Mucosa of rectum (tissue), 2 donors: ENCODE data around the gene TXNDC5.

ENCODE experiments used
- H3K27ac ChIP-seq, 2 donors: one replicate each; pipeline ENCODE4 v1.7.0; 2013; ENCODE audit warnings: inconsistent platforms in 2 of 2, low read depth in 2 of 2, low read length in 2 of 2
- H3K27me3 ChIP-seq, 2 donors: one replicate each; pipeline ENCODE4 v1.7.0; 2013; ENCODE audit warnings: low read length in 2 of 2; ENCODE audit not compliant: control insufficient read depth in 2 of 2, insufficient read depth in 2 of 2
- H3K36me3 ChIP-seq, 2 donors: one replicate each; pipeline ENCODE4 v1.7.0; 2013; ENCODE audit warnings: low read length in 2 of 2; ENCODE audit not compliant: control insufficient read depth in 2 of 2, insufficient read depth in 2 of 2
- H3K4me1 ChIP-seq, 2 donors: one replicate each; pipeline ENCODE4 v1.7.0; 2013; ENCODE audit warnings: low read length in 2 of 2, mild to moderate bottlenecking in 1 of 2; ENCODE audit not compliant: control insufficient read depth in 2 of 2, insufficient read depth in 2 of 2
- H3K4me3 ChIP-seq, 2 donors: one replicate each; pipeline ENCODE4 v1.7.0; 2013; ENCODE audit warnings: low read length in 2 of 2
- H3K9ac ChIP-seq, 2 donors: one replicate each; pipeline ENCODE4 v1.7.0; 2013; ENCODE audit warnings: low read length in 2 of 2, low read depth in 1 of 2, mild to moderate bottlenecking in 1 of 2
- H3K9me3 ChIP-seq, 2 donors: one replicate each; pipeline ENCODE4 v1.7.0; 2013; ENCODE audit warnings: low read length in 2 of 2; ENCODE audit not compliant: control insufficient read depth in 2 of 2
- donor health status: healthy.
- donor health status: Normal muscosa, but diverticular disease.

Gene TXNDC5

DNA sequence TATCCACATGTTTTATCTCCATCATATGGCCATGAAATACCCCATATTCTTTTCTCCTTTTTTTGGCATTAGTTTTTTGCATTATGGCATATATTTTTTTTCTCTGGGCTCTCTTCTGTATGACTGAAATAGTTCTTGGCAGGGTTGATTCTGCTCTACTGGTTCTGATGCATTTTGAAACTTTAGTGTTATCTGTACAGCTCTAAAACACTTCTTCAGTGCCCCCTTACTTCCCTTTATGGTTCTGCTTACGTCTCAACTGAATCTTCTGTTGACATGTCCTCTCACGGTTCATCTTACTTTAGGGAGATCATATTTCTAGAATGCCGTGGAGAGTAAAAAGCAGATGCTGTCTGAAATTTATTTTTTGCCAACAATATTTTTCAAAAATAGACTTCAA is 23.2 kb upstream of the TXNDC5 start:
- H3K36me3 ChIP-seq, result no peaks in the 10 kb centered on the region
- no peak overlapping the region for H3K9ac ChIP-seq
- no peaks in the 10 kb centered on the region for H3K4me1 ChIP-seq
- H3K9me3 ChIP-seq, result no peaks in the 10 kb centered on the region
- no peak overlapping the region for H3K4me3 ChIP-seq
- no peaks in the 10 kb centered on the region for H3K27me3 ChIP-seq
- H3K27ac ChIP-seq, result no peak overlapping the region

DNA sequence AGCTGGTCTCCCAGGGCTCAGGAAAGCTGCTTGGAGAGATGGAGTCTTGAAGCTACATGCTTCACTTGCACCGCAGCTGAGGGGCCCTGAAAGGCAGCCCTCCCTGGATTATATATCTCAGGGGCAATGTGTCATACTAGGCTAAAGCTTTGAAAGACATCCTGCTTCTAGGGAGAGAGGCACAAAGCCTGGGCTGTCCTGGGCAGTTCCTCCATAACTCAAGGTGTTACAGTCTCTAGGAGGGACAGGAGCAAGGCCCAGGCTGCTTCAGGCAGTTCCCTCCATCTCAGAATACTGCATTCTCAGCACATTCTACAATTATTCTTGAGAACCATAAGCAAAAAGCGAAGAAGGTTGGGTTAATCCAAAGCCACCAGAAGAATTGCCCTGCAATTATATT is 22.0 kb upstream of the TXNDC5 start:
- H3K4me3 ChIP-seq, result no peak overlapping the region
- no peaks in the 10 kb centered on the region for H3K36me3 ChIP-seq
- no peaks in the 10 kb centered on the region for H3K4me1 ChIP-seq
- no peak overlapping the region for H3K27ac ChIP-seq
- H3K9me3 ChIP-seq, result no peaks in the 10 kb centered on the region
- no peaks in the 10 kb centered on the region for H3K27me3 ChIP-seq
- no peak overlapping the region for H3K9ac ChIP-seq

DNA sequence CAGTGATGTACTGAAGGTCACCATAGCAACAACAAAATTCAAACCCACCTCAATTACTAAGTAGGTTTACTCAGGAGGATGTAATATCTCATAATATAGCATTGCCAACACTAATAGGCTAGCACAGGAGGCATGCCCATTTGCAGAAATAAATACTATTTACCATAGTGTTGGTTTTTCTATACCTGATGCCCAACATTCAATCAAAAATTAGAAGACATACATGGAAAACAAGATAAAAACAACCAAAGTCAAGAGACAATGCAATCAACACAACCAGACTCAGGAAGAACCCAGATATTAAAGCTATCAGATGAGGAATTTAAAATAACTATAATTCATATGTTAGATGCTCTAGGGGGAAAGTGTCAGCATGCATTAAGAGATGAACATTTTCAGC is 14.3 kb upstream of the TXNDC5 start:
- no peak overlapping the region for H3K4me3 ChIP-seq
- no peaks in the 10 kb centered on the region for H3K36me3 ChIP-seq
- H3K27me3 ChIP-seq, result no peaks in the 10 kb centered on the region
- no peaks in the 10 kb centered on the region for H3K4me1 ChIP-seq
- H3K27ac ChIP-seq, result no peak overlapping the region
- H3K9me3 ChIP-seq, result peaks cover 0 to 4% of the 10 kb centered on the region in 2 donors
- H3K9ac ChIP-seq, result no peak overlapping the region

DNA sequence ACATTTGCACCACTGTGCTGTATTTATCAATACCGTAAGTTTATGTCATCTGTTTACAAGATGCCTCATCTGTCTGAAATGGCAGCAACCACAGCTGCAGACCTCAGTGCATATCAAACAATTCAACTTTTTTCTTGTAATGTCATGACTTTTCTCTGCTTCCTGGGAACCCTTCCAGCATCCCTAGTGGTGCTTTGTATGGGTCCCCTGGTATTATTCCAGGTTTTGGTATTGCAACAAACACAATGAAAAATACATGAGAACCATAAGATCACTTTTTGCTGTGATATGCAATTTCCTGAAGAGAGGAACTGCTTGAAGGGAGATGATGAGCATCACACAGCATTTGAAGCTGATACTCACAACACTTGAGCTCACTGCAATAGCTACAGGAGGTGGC is 12.0 kb upstream of the TXNDC5 start:
- no peaks in the 10 kb centered on the region for H3K36me3 ChIP-seq
- no peak overlapping the region for H3K9ac ChIP-seq
- H3K27ac ChIP-seq, result no peak overlapping the region
- peaks cover 0 to 2% of the 10 kb centered on the region in 2 donors for H3K27me3 ChIP-seq
- H3K4me3 ChIP-seq, result no peak overlapping the region
- no peaks in the 10 kb centered on the region for H3K4me1 ChIP-seq
- peaks cover 0 to 4% of the 10 kb centered on the region in 2 donors for H3K9me3 ChIP-seq

DNA sequence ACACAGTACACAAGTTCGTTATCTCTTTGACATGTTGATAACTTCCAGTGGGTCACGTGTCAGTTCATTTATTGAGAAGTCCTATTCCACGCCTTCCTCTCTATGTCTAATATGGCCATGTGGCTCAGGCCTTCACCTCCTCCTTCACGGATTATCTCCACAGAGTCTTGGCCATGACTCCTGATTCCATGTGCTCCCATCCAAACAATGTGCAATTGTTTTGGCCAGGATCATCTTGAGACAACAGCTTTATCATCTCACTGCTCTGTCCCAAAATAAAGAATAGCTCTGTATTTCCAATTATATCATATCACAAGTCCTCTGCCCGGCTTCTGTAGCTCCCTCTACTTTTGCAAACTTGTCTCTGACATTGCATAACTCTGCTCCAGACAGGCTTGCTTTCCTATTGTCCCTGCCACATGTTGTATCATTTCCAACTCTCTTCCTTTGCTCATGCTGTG is 11.1 kb upstream of the TXNDC5 start:
- Histone ChIP-seq H3K27me3 (peaks cover 0 to 2% of the 10 kb centered on the region in 2 donors), H3K4me3 (no peak overlapping the region), H3K9ac (no peak overlapping the region), H3K9me3 (peaks cover 0 to 4% of the 10 kb centered on the region in 2 donors), H3K4me1 (no peaks in the 10 kb centered on the region), H3K27ac (no peak overlapping the region), H3K36me3 (no peaks in the 10 kb centered on the region)

DNA sequence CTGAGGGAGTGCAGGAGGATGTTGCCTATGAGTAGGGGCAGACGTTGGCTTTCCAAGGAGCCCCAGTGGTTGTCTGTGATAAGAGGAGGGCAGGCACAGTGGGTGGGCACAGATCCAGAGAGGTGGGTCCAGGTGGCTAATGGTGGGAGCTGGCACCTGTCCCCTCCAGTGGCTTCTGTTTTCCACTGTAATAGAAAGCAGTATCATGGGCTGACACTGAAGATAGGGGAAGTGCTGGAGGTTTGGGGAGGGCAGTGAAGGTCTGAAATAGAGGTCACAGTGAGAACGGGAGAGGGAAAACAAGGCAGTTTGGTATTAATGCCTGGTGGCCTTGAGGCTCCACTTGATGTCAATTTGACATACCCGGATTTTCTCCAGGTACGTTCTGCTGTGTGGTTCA is 10.5 kb upstream of the TXNDC5 start:
- peaks cover 0 to 4% of the 10 kb centered on the region in 2 donors for H3K9me3 ChIP-seq
- peaks cover 0 to 2% of the 10 kb centered on the region in 2 donors for H3K27me3 ChIP-seq
- no peak overlapping the region for H3K4me3 ChIP-seq
- no peak overlapping the region for H3K27ac ChIP-seq
- no peak overlapping the region for H3K9ac ChIP-seq
- no peaks in the 10 kb centered on the region for H3K36me3 ChIP-seq
- H3K4me1 ChIP-seq, result no peaks in the 10 kb centered on the region

DNA sequence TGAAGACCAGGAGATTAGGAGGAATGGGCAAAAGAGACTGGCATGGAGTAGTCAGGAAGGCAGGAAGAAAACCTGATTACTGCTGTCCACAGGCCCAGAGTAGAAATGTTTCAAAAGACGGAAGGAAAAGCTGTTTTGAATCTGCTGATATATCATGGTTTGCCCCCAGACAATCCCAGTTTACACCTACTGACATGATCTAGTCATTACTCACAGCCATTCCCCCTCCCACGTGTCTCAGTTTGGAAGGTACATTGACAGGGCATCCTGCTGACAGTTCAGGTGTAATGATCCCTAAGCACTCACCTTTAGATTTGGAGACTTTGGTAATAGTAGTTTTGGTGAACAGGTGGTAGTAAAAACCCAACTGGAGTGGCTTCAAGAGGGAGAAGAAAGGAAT is 9.8 kb upstream of the TXNDC5 start:
- no peaks in the 10 kb centered on the region for H3K36me3 ChIP-seq
- peaks cover 0 to 4% of the 10 kb centered on the region in 2 donors for H3K9me3 ChIP-seq
- no peaks in the 10 kb centered on the region for H3K4me1 ChIP-seq
- no peak overlapping the region for H3K9ac ChIP-seq
- H3K4me3 ChIP-seq, result no peak overlapping the region
- peaks cover 0 to 2% of the 10 kb centered on the region in 2 donors for H3K27me3 ChIP-seq
- no peak overlapping the region for H3K27ac ChIP-seq

DNA sequence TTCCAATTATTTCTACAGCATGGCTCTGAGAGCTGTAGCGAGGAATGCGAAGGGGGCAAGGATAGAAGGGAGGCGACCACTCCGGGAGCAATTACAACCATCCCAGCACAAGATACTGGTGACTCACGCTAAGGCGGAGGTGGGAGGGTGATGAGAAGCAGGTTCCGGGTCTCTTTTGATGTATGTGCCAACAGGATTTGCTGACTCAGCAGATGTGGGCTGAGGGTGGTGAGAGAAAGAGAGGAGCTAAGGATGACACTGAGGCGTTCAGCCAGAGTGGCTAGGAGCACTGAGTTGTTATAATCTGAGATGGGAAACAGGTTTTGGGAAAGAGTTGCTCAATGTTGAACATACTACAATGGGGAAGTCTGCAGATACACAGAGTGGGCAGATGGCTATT is 9.3 kb upstream of the TXNDC5 start:
- peaks cover 0 to 4% of the 10 kb centered on the region in 2 donors for H3K9me3 ChIP-seq
- H3K4me1 ChIP-seq, result no peaks in the 10 kb centered on the region
- H3K9ac ChIP-seq, result no peak overlapping the region
- H3K36me3 ChIP-seq, result no peaks in the 10 kb centered on the region
- H3K4me3 ChIP-seq, result no peak overlapping the region
- peaks cover 0 to 2% of the 10 kb centered on the region in 2 donors for H3K27me3 ChIP-seq
- H3K27ac ChIP-seq, result no peak overlapping the region

DNA sequence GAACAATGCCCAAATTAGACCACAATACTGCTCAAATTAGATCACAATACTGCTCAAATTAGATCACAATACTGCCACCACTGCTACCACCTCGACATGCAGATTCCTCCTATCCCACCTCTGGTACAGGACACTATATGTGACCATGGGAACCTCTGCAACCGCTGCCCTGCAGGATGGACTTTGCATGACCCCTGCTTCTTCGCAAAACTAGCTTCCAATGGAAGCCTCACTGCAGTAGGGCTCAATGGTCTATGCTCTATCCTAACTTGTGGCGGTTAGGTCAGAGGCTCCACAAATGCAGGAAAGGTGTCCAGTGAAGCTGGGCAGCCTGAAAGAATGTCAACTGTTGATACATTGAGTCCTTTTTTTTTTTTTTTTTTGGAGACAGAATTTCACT is 7.8 kb upstream of the TXNDC5 start:
- Histone ChIP-seq H3K9ac (no peak overlapping the region), H3K9me3 (no peaks in the 10 kb centered on the region), H3K4me3 (no peak overlapping the region), H3K4me1 (peaks cover 0 to 3% of the 10 kb centered on the region in 2 donors), H3K36me3 (no peaks in the 10 kb centered on the region), H3K27ac (peak overlapping the region in 1 of 2 donors; percentile 58), H3K27me3 (peaks cover 0 to 2% of the 10 kb centered on the region in 2 donors)

- H3K36me3 ChIP-seq, result no peaks in the 10 kb centered on the region
- H3K27me3 ChIP-seq, result peaks cover 0 to 2% of the 10 kb centered on the region in 2 donors
- no peak overlapping the region for H3K9ac ChIP-seq
- peak overlapping the region; percentile 57 to 58 for H3K27ac ChIP-seq
- no peaks in the 10 kb centered on the region for H3K9me3 ChIP-seq
- H3K4me1 ChIP-seq, result peaks cover 0 to 3% of the 10 kb centered on the region in 2 donors
- H3K4me3 ChIP-seq, result no peak overlapping the region
Observed at GRCh38 chr6:7917729-7918128, 7.1 kb upstream of the TXNDC5 start.

- Histone ChIP-seq H3K27me3 (peaks cover 0 to 2% of the 10 kb centered on the region in 2 donors), H3K4me1 (peaks cover 0 to 3% of the 10 kb centered on the region in 2 donors), H3K36me3 (no peaks in the 10 kb centered on the region), H3K9me3 (no peaks in the 10 kb centered on the region), H3K27ac (peak overlapping the region; percentile 57 to 65), H3K9ac (no peak overlapping the region), H3K4me3 (no peak overlapping the region)
Observed at GRCh38 chr6:7916959-7917358, 6.4 kb upstream of the TXNDC5 start.
